Hepatocyte (in vitro differentiated cells): Measurements from ENCODE around the gene OGDHL.

Experiments
- EZH2 ChIP-seq: fragments of 200-600 bp; sonication (generic); IDR thresholded peaks from 2 replicates; pipeline ENCODE4 v1.6.1; 2016; ENCODE audit warnings: antibody characterized with exemption, mild to moderate bottlenecking, borderline replicate concordance
- EZH2phosphoT487 ChIP-seq: fragments of 200-600 bp; sonication (generic); IDR thresholded peaks from one replicate; pipeline ENCODE4 v1.6.1; 2018; ENCODE audit warnings: antibody characterized with exemption, mild to moderate bottlenecking, low read depth, moderate library complexity; ENCODE audit not compliant: unreplicated experiment, severe bottlenecking
- TF ChIP-seq, protein P1 (sequence below): fragments of 200-600 bp; sonication (generic); IDR thresholded peaks from 2 replicates; pipeline ENCODE4 v1.5.1; 2016; ENCODE audit warnings: antibody characterized with exemption, mild to moderate bottlenecking; ENCODE audit not compliant: poor library complexity

DNA sequence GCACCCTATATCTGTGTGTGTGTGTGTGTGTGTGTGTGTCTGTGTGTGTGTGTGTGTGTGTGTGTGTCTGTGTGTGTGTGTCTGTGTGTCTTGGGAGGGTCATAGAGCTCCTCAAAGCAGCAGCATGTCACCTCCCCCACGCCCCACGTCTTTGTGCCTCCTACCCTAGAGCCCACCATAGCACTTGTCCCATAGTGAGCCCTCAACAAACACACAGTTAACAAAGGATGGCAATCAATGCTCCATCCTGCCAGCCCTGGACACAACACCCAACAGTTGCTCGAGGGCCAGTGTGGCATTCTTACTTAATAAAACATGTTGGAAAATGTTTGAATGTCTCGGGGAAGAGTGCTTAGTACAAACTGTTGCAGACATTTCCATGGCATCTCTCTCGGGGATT, 52.2 kb downstream of the OGDHL start:
- TF ChIP-seq, protein P1, sequence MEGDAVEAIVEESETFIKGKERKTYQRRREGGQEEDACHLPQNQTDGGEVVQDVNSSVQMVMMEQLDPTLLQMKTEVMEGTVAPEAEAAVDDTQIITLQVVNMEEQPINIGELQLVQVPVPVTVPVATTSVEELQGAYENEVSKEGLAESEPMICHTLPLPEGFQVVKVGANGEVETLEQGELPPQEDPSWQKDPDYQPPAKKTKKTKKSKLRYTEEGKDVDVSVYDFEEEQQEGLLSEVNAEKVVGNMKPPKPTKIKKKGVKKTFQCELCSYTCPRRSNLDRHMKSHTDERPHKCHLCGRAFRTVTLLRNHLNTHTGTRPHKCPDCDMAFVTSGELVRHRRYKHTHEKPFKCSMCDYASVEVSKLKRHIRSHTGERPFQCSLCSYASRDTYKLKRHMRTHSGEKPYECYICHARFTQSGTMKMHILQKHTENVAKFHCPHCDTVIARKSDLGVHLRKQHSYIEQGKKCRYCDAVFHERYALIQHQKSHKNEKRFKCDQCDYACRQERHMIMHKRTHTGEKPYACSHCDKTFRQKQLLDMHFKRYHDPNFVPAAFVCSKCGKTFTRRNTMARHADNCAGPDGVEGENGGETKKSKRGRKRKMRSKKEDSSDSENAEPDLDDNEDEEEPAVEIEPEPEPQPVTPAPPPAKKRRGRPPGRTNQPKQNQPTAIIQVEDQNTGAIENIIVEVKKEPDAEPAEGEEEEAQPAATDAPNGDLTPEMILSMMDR, result no peak
- TF ChIP-seq EZH2, result no peak
- TF ChIP-seq EZH2phosphoT487, result no peak
